WTC11 (cell line): ENCODE results near the gene OR52I2. TPM values are rescaled to one million over a fixed set of nuclear protein-coding genes. Genes with fewer than 3 reads are reported as not detected.

Source experiments
- ATAC-seq: fragments of 200-7000 bp; cut with Tn5 transposase; 2 replicates; pipeline ENCODE4 v1.10.0; 2021; ENCODE audit warnings: mild to moderate bottlenecking, moderate library complexity
- CTCF ChIA-PET: fragments of 300-600 bp; sonication (Branson Sonifier 250); formaldehyde crosslinking; loops from one replicate; lab custom pipeline; 2021; ENCODE audit warnings: antibody characterized with exemption; lab: Charles Lee
- POLR2A ChIA-PET: fragments of 350-600 bp; sonication (Branson Sonifier 250); formaldehyde crosslinking; loops from one replicate; lab custom pipeline; 2021; ENCODE audit warnings: antibody characterized with exemption; lab: Charles Lee
- DNase-seq: peaks from one replicate; pipeline ENCODE4 v3.0.0; 2021; ENCODE audit warnings: low spot score
- H3K27ac Mint-ChIP-seq: 2 replicates; pipeline ENCODE4 v1.8.0; 2021; ENCODE audit warnings: mixed read lengths
- H3K27me3 Mint-ChIP-seq: 2 replicates; pipeline ENCODE4 v1.8.0; 2021; ENCODE audit warnings: low read depth, mild to moderate bottlenecking, moderate library complexity, mixed read lengths
- H3K36me3 Mint-ChIP-seq: 2 replicates; pipeline ENCODE4 v1.8.0; 2021; ENCODE audit warnings: mixed read lengths
- H3K4me1 Mint-ChIP-seq: 2 replicates; pipeline ENCODE4 v1.8.0; 2022; ENCODE audit warnings: mixed read lengths
- H3K4me3 Mint-ChIP-seq: 2 replicates; pipeline ENCODE4 v1.8.0; 2021; ENCODE audit warnings: mild to moderate bottlenecking, moderate library complexity, mixed read lengths
- H3K9me3 Mint-ChIP-seq: 2 replicates; pipeline ENCODE4 v1.8.0; 2021; ENCODE audit warnings: mixed read lengths
- AFF4 ChIP-seq: sonication (generic); formaldehyde crosslinking; IDR thresholded peaks from 2 replicates; pipeline ENCODE4 v1.8.1; 2023; ENCODE audit warnings: mild to moderate bottlenecking, missing genetic modification reagents, borderline replicate concordance
- CBFB ChIP-seq: sonication (generic); formaldehyde crosslinking; IDR thresholded peaks from 2 replicates; pipeline ENCODE4 v1.8.1; 2022; ENCODE audit warnings: mild to moderate bottlenecking, low read depth, missing genetic modification reagents
- E2F1 ChIP-seq: sonication (generic); formaldehyde crosslinking; IDR thresholded peaks from 2 replicates; pipeline ENCODE4 v1.8.0; 2022; ENCODE audit warnings: mild to moderate bottlenecking, missing genetic modification reagents
- ERG ChIP-seq: fragments of 250-450 bp; sonication (Bioruptor Pico); IDR thresholded peaks from 2 replicates; pipeline ENCODE4 v1.8.0; 2021; ENCODE audit warnings: mild to moderate bottlenecking
- ESRRA ChIP-seq: sonication (generic); formaldehyde crosslinking; IDR thresholded peaks from 2 replicates; pipeline ENCODE4 v1.8.1; 2022; ENCODE audit warnings: mild to moderate bottlenecking, missing genetic modification reagents, borderline replicate concordance
- ETV6 ChIP-seq: sonication (generic); formaldehyde crosslinking; IDR thresholded peaks from 2 replicates; pipeline ENCODE4 v1.8.1; 2022; ENCODE audit warnings: mild to moderate bottlenecking, missing genetic modification reagents
- FOXJ3 ChIP-seq: sonication (generic); formaldehyde crosslinking; IDR thresholded peaks from 2 replicates; pipeline ENCODE4 v1.9.0; 2021; ENCODE audit warnings: missing genetic modification reagents, mild to moderate bottlenecking, borderline replicate concordance
- FOXP1 ChIP-seq: sonication (generic); formaldehyde crosslinking; IDR thresholded peaks from 2 replicates; pipeline ENCODE4 v1.8.0; 2022; ENCODE audit warnings: missing genetic modification reagents, mild to moderate bottlenecking, moderate library complexity, borderline replicate concordance
- HMGA2 ChIP-seq: fragments of 250-450 bp; sonication (Bioruptor Pico); IDR thresholded peaks from 2 replicates; pipeline ENCODE4 v1.4.0; 2021; ENCODE audit warnings: mild to moderate bottlenecking, moderate library complexity
- HMGXB4 ChIP-seq: sonication (generic); formaldehyde crosslinking; IDR thresholded peaks from 2 replicates; pipeline ENCODE4 v1.8.1; 2023; ENCODE audit warnings: mild to moderate bottlenecking, moderate library complexity, missing genetic modification reagents
- JUN ChIP-seq: sonication (generic); formaldehyde crosslinking; IDR thresholded peaks from 2 replicates; pipeline ENCODE4 v1.8.0; 2023; ENCODE audit warnings: mild to moderate bottlenecking, missing genetic modification reagents
- MYBL2 ChIP-seq: sonication (generic); formaldehyde crosslinking; IDR thresholded peaks from 2 replicates; pipeline ENCODE4 v1.8.1; 2023; ENCODE audit warnings: mild to moderate bottlenecking, moderate library complexity, missing genetic modification reagents
- NFE2L1 ChIP-seq: sonication (generic); formaldehyde crosslinking; IDR thresholded peaks from 2 replicates; pipeline ENCODE4 v1.8.1; 2023; ENCODE audit warnings: missing genetic modification reagents
- NFYB ChIP-seq: sonication (generic); formaldehyde crosslinking; conservative IDR thresholded peaks from 2 replicates; pipeline ENCODE4 v1.8.0; 2022; ENCODE audit warnings: low read depth, missing genetic modification reagents
- OVOL2 ChIP-seq: fragments of 250-450 bp; sonication (Bioruptor Pico); IDR thresholded peaks from 2 replicates; pipeline ENCODE4 v1.9.0; 2021; ENCODE audit warnings: mild to moderate bottlenecking, borderline replicate concordance
- SMAD3 ChIP-seq: sonication (generic); formaldehyde crosslinking; IDR thresholded peaks from 2 replicates; pipeline ENCODE4 v1.8.0; 2022; ENCODE audit warnings: missing genetic modification reagents, mild to moderate bottlenecking, borderline replicate concordance
- SOX15 ChIP-seq: fragments of 250-450 bp; sonication (Bioruptor Pico); IDR thresholded peaks from 2 replicates; pipeline ENCODE4 v1.9.0; 2021; ENCODE audit warnings: mild to moderate bottlenecking
- TCF7 ChIP-seq: sonication (generic); formaldehyde crosslinking; IDR thresholded peaks from 2 replicates; pipeline ENCODE4 v1.8.0; 2022; ENCODE audit warnings: mild to moderate bottlenecking, low read depth, missing genetic modification reagents, moderate library complexity
- TEAD4 ChIP-seq: sonication (generic); formaldehyde crosslinking; IDR thresholded peaks from 2 replicates; pipeline ENCODE4 v1.8.0; 2022; ENCODE audit warnings: mild to moderate bottlenecking, missing genetic modification reagents
- ZNF121 ChIP-seq: sonication (generic); formaldehyde crosslinking; IDR thresholded peaks from 2 replicates; pipeline ENCODE4 v1.8.0; 2023; ENCODE audit warnings: missing genetic modification reagents
- ZNF317 ChIP-seq: sonication (generic); formaldehyde crosslinking; IDR thresholded peaks from 2 replicates; pipeline ENCODE4 v1.8.1; 2023; ENCODE audit warnings: low read depth, mild to moderate bottlenecking, moderate library complexity, missing genetic modification reagents, borderline replicate concordance
- ZNF396 ChIP-seq: fragments of 250-450 bp; sonication (Bioruptor Pico); IDR thresholded peaks from 2 replicates; pipeline ENCODE4 v1.8.0; 2021; ENCODE audit warnings: mild to moderate bottlenecking, moderate library complexity, borderline replicate concordance
- total RNA-seq: library from RNA; stranded (reverse); gene quantifications from 3 replicates; pipeline ENCODE4 v1.2.3, GENCODE V29; 2021
- TF ChIP-seq, protein P1 (sequence below): sonication (generic); formaldehyde crosslinking; IDR thresholded peaks from 2 replicates; pipeline ENCODE4 v1.8.0; 2022; ENCODE audit warnings: mild to moderate bottlenecking, missing genetic modification reagents

The OR52I2 gene
- total RNA-seq, 1 experiment from 2014 or later: not detected

GRCh38 chr11:4543561-4543960 is 38.0 kb upstream of the OR52I2 start (continued):
- TF ChIP-seq SOX15 (CRISPR knock-in tag): no peak
- no peak for TF ChIP-seq AFF4 (CRISPR knock-in tag)
- TF ChIP-seq MYBL2 (CRISPR knock-in tag): no peak

DNA sequence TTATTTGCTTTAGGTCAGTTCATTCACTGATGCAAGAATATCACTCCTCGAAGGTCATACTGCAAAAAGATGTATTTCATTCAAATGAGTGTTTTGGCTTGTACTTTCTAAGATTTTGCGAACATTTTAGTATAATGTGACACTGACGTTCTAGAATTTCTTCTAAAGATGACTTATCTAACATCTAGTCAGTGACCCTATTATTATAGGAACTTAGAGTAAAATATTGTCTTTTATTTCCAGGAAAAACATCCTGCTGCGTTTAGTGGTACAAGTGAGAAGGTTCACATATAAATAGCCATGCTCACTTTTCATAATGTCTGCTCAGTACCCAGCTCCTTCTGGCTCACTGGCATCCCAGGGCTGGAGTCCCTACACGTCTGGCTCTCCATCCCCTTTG is 36.7 kb upstream of the OR52I2 start, which contains the start of gene OR52M1:
TSS of gene OR52M1 (plus strand) at position 301 of the 400 bp plus-strand sequence. CDS start at position 301, 0 bp downstream.
- peaks cover 7% of the 10 kb centered on the region; the same call in 1 of the 2 replicates for H3K9me3 Mint-ChIP-seq
- CTCF ChIA-PET: no interaction called here
- TF ChIP-seq HMGA2 (CRISPR knock-in tag): no peak
- TF ChIP-seq CBFB: no peak
- TF ChIP-seq HMGXB4 (CRISPR knock-in tag): no peak
- no peak for TF ChIP-seq E2F1 (CRISPR knock-in tag)
- TF ChIP-seq JUN: no peak
- TF ChIP-seq FOXP1 (CRISPR knock-in tag): no peak
- no peak for TF ChIP-seq MYBL2 (CRISPR knock-in tag)
- no peak for TF ChIP-seq SMAD3 (CRISPR knock-in tag)
- no peak for TF ChIP-seq NFYB (CRISPR knock-in tag)
- no peak for TF ChIP-seq ZNF317
- TF ChIP-seq FOXJ3: no peak
- TF ChIP-seq NFE2L1 (CRISPR knock-in tag): no peak
- TF ChIP-seq ZNF121 (CRISPR knock-in tag): no peak
- TF ChIP-seq TCF7: no peak
- no peak for TF ChIP-seq TEAD4 (CRISPR knock-in tag)
- TF ChIP-seq OVOL2 (CRISPR knock-in tag): no peak
- TF ChIP-seq, all 79 proteins: peak for 0
- Mint-ChIP-seq H3K4me3 (no peak within 1 kb of the TSS), H3K36me3 (no peaks in the 10 kb centered on the region), H3K27ac (no peak within 1 kb of the TSS), H3K27me3 (peaks cover 18% of the 10 kb centered on the region), H3K4me1 (no peaks in the 10 kb centered on the region)
- DNase-seq (no peak), ATAC-seq (no peak)
- POLR2A ChIA-PET: interaction anchor here (0.5 kb wide), 1 partner anchor 856 kb away, joined by 4 read pairs; no protein-coding TSS in a partner anchor

GRCh38 chr11:4546878-4547277 is 34.7 kb upstream of the OR52I2 start:
- Mint-ChIP-seq H3K27me3 (peaks cover 16% of the 10 kb centered on the region), H3K4me1 (no peaks in the 10 kb centered on the region), H3K4me3 (no peak overlapping the region), H3K36me3 (no peaks in the 10 kb centered on the region), H3K9me3 (peaks cover 12% of the 10 kb centered on the region), H3K27ac (no peak overlapping the region)
- CTCF ChIA-PET: interaction anchor here (1.1 to 2.3 kb wide), 2 partner anchors 360 to 365 kb away, joined by 4 to 12 read pairs; no protein-coding TSS in a partner anchor
- ATAC-seq (no peak), DNase-seq (no peak)
- no peak for TF ChIP-seq ZNF396
- no peak for TF ChIP-seq ETV6 (CRISPR knock-in tag)
- no peak for TF ChIP-seq MYBL2 (CRISPR knock-in tag)
- no peak for TF ChIP-seq FOXP1 (CRISPR knock-in tag)
- no peak for TF ChIP-seq ERG (CRISPR knock-in tag)
- TF ChIP-seq, protein P1, sequence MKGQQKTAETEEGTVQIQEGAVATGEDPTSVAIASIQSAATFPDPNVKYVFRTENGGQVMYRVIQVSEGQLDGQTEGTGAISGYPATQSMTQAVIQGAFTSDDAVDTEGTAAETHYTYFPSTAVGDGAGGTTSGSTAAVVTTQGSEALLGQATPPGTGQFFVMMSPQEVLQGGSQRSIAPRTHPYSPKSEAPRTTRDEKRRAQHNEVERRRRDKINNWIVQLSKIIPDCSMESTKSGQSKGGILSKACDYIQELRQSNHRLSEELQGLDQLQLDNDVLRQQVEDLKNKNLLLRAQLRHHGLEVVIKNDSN (CRISPR knock-in tag): no peak
- no peak for TF ChIP-seq ESRRA (CRISPR knock-in tag)
- POLR2A ChIA-PET: no interaction called here
